Fibroblast of mammary gland (primary cell): ENCODE measurements around the gene CAMK2A.

ENCODE experiments used
- DNase-seq: peaks from one replicate; pipeline ENCODE4 v3.0.0-alpha.2; 2010; ENCODE audit warnings: low read depth
- H3K4me3 ChIP-seq: 2 replicates; pipeline ENCODE4 v1.5.1; 2011; ENCODE audit warnings: low read depth, mild to moderate bottlenecking, low read length, moderate library complexity; ENCODE audit not compliant: control insufficient read depth
- CTCF ChIP-seq: conservative IDR thresholded peaks from 2 replicates; pipeline ENCODE4 v1.5.1; 2011; ENCODE audit warnings: low read depth, low read length, inconsistent platforms; ENCODE audit not compliant: control insufficient read depth, insufficient read depth

The CAMK2A gene

DNA sequence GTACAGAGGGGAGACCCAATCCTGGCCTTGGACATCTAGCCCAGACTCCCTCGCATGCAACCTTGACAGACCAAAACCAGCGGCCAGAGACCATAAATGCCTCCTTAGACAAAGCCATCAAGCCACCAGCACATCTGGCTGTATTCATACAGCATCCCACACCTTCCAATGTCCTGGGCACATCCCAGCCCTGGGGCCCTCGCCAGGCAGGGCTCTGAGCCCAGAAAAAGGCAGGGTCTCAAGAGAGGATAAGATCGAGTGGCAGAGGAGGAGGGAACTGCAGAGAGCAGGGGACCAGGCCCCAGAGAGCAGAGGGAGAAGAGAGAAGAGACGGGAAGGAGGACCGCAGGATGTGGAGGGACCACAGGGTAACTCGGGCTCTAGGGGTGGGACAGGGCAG lies 45.4 kb downstream of the CAMK2A start:
- DNase-seq = no peak
- no peak for TF ChIP-seq CTCF
- no peak overlapping the region for H3K4me3 ChIP-seq

DNA sequence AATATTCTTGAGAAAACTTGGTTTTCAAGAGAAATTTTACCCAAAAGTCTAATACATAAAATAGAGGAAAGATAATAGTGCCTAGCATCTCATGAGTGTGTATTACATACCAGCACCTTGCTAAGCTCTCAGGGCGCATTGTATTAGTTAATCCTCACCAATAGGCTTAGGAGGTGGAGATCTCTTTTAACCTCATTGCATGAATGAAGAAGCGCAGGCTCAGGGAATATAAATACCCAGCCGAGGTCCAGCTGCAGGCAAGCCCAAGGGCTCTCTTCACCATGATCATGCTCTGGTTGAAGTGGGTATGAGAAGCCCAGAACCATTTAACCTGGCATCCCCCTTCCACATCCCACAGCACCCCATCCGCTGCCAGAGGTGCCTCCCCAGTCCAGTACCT lies 46.0 kb downstream of the CAMK2A start:
- no peak for TF ChIP-seq CTCF
- H3K4me3 ChIP-seq = no peak overlapping the region
- DNase-seq = no peak

GRCh38 chr5:150242251-150242894 lies 47.2 kb downstream of the CAMK2A start:
- TF ChIP-seq CTCF = no peak
- DNase-seq = no peak
- no peak overlapping the region for H3K4me3 ChIP-seq

GRCh38 chr5:150241298-150242160 lies 48.0 kb downstream of the CAMK2A start:
- TF ChIP-seq CTCF = no peak
- DNase-seq = no peak
- no peak overlapping the region for H3K4me3 ChIP-seq

GRCh38 chr5:150239794-150240122 lies 49.8 kb downstream of the CAMK2A start:
- TF ChIP-seq CTCF = no peak
- H3K4me3 ChIP-seq = no peak overlapping the region
- DNase-seq = no peak

- DNase-seq = no peak
- H3K4me3 ChIP-seq = no peak overlapping the region
- no peak for TF ChIP-seq CTCF
These were observed 50.3 kb downstream of the CAMK2A start for GRCh38 chr5:150239099-150239793.
